Ectodermal cell (in vitro differentiated cells): ENCODE measurements around the gene FOXO1.

Experiments
- H3K27ac ChIP-seq: 2 replicates; pipeline ENCODE4 v1.7.0; 2013; ENCODE audit warnings: mild to moderate bottlenecking, low read depth, low read length; ENCODE audit not compliant: insufficient read depth, poor library complexity, severe bottlenecking
- H3K27me3 ChIP-seq: 2 replicates; pipeline ENCODE4 v1.7.0; 2013; ENCODE audit warnings: mild to moderate bottlenecking, low read length; ENCODE audit not compliant: insufficient read depth, control insufficient read depth, poor library complexity, severe bottlenecking
- H3K36me3 ChIP-seq: one replicate; pipeline ENCODE4 v1.7.0; 2013; ENCODE audit warnings: low read length; ENCODE audit not compliant: control insufficient read depth, insufficient read depth
- H3K4me1 ChIP-seq: one replicate; pipeline ENCODE4 v1.7.0; 2013; ENCODE audit warnings: low read length; ENCODE audit not compliant: control insufficient read depth, insufficient read depth
- H3K4me3 ChIP-seq: 2 replicates; pipeline ENCODE4 v1.7.0; 2013; ENCODE audit warnings: low read depth, low read length, control low read depth; ENCODE audit not compliant: insufficient read depth
- H3K9me3 ChIP-seq: 2 replicates; pipeline ENCODE4 v1.7.0; 2013; ENCODE audit warnings: mild to moderate bottlenecking, low read length, moderate library complexity; ENCODE audit not compliant: control insufficient read depth
- WGBS, 2 experiments: methylation state at CpG; one replicate each; pipeline ENCODE4 v1.1.7; 2013; ENCODE audit warnings: missing lambda C conversion rate in 2 of 2; 5-methylcytosine and 5-hydroxymethylcytosine counted together

Gene FOXO1

DNA sequence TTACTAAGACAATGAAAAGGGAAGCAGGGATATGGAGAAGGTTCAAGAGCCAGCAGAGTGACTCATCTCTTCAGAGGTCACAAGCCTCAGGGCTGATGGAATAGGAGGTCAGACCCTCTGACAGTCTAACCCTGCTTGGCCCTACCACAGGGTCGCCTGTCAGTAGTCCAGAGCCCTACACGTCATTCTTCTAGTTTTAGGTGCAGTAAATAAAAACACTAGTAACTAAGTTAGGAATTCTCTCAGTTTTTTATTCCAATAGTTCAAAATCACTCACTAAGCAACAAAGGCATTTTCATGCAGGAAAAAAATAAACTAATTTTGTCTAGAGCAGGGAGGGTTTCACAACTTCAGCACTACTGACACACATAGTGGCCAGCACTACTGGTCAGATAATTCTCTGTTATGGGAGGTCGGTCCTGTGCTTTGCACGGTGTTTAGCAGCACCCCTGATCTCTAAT lies 27.2 kb downstream of the FOXO1 start:
- H3K27me3 ChIP-seq, result no peaks in the 10 kb centered on the region
- H3K27ac ChIP-seq, result no peak overlapping the region
- 76 to 85% methylated on average over 4 of the region's 4 CpGs for WGBS, 2 experiments
- H3K9me3 ChIP-seq, result no peaks in the 10 kb centered on the region
- H3K4me1 ChIP-seq, result peaks cover 25% of the 10 kb centered on the region
- H3K4me3 ChIP-seq, result no peak overlapping the region
- no peaks in the 10 kb centered on the region for H3K36me3 ChIP-seq

- Histone ChIP-seq H3K4me1 (peaks cover 25% of the 10 kb centered on the region), H3K9me3 (no peaks in the 10 kb centered on the region), H3K27me3 (no peaks in the 10 kb centered on the region), H3K27ac (no peak overlapping the region), H3K4me3 (no peak overlapping the region), H3K36me3 (no peaks in the 10 kb centered on the region)
- WGBS, 2 experiments, result 75 to 90% methylated on average over 2 to 5 of the region's 5 CpGs
Measured at GRCh38 chr13:40637643-40638042, 28.8 kb downstream of the FOXO1 start.

- no peaks in the 10 kb centered on the region for H3K27me3 ChIP-seq
- H3K4me3 ChIP-seq, result no peak overlapping the region
- H3K9me3 ChIP-seq, result no peaks in the 10 kb centered on the region
- H3K36me3 ChIP-seq, result no peaks in the 10 kb centered on the region
- peaks cover 25% of the 10 kb centered on the region for H3K4me1 ChIP-seq
- 79 to 83% methylated on average over 4 to 5 of the region's 5 CpGs for WGBS, 2 experiments
- H3K27ac ChIP-seq, result no peak overlapping the region
Measured at GRCh38 chr13:40635315-40635995, 31.0 kb downstream of the FOXO1 start.

DNA sequence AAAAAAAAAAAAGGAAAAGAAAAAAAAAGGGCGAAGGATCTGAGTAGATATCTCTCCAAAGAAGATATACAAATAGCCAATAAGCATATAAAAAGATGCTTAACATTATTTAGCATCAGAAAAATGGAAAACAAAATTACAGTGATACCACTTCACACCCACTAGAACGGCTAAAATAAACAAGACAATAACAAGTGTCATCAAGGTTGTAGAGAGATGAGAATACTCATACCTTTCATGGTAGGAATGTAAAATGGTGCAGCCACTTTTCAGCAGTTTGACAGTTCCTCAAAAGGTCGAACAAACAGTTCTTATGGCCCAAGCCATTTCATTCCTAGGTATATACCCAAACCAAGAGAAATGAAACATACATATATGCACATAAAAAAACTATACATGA lies 33.5 kb downstream of the FOXO1 start:
- Histone ChIP-seq H3K9me3 (no peaks in the 10 kb centered on the region), H3K36me3 (no peaks in the 10 kb centered on the region), H3K4me1 (peaks cover 7% of the 10 kb centered on the region), H3K27ac (no peak overlapping the region), H3K27me3 (no peaks in the 10 kb centered on the region), H3K4me3 (no peak overlapping the region)
- 89 to 100% methylated on average over 1 of the region's 3 CpGs for WGBS, 2 experiments

GRCh38 chr13:40631605-40632004 lies 34.8 kb downstream of the FOXO1 start:
- Histone ChIP-seq H3K27me3 (no peaks in the 10 kb centered on the region), H3K4me1 (no peaks in the 10 kb centered on the region)

DNA sequence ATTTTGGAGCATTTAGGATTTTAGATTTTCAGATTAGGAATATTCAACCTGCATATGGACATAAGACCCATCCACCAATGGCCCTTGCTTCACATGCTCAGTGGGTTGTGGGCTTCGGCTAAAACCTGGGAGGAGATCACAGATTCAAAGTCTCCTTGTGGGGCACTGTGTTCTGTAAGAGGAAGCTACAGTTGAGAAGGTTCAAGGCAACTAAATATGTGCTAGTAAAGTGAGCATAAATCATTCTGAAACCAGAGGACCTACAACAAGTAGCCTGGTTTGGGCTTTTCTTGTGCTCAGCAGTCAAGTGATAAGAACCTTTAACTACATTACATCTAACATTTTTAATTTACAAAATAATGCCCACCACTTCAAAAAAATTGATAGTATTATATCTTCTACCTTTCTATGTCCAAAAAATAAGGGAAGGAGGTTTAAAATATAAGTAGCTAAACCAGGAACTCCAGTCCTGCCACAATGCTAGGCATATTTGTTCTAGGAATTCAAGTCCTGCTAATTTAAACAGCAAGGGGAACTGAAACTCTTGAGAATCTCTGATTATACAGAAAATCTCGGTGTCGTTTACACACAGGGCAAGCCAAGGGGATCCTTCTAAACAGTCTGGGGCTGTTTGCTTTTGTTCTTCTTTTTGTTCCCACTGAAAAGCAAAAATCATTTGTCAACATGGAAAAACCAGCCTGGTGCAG lies 36.6 kb downstream of the FOXO1 start:
- Histone ChIP-seq H3K9me3 (no peaks in the 10 kb centered on the region), H3K4me3 (no peak overlapping the region), H3K36me3 (no peaks in the 10 kb centered on the region), H3K4me1 (no peaks in the 10 kb centered on the region), H3K27me3 (no peaks in the 10 kb centered on the region), H3K27ac (no peak overlapping the region)
- 86 to 91% methylated on average over 3 of the region's 3 CpGs for WGBS, 2 experiments

More at GRCh38 chr13:40631605-40632004, 34.8 kb downstream of the FOXO1 start:
- Histone ChIP-seq H3K4me3 (no peak overlapping the region), H3K27ac (no peak overlapping the region), H3K36me3 (no peaks in the 10 kb centered on the region), H3K9me3 (no peaks in the 10 kb centered on the region)
- 95 to 100% methylated on average over 1 to 4 of the region's 4 CpGs for whole genome bisulfite sequencing, 2 experiments

- no peak overlapping the region for H3K4me3 ChIP-seq
- H3K27ac ChIP-seq, result no peak overlapping the region
- H3K36me3 ChIP-seq, result no peaks in the 10 kb centered on the region
- no peaks in the 10 kb centered on the region for H3K27me3 ChIP-seq
- H3K9me3 ChIP-seq, result no peaks in the 10 kb centered on the region
- H3K4me1 ChIP-seq, result peaks cover 12% of the 10 kb centered on the region
- WGBS, 2 experiments, result 89 to 91% methylated on average over 1 of the region's 1 CpG
Measured at GRCh38 chr13:40626977-40627376, 39.5 kb downstream of the FOXO1 start.

GRCh38 chr13:40626561-40626960 lies 39.9 kb downstream of the FOXO1 start:
- Histone ChIP-seq H3K36me3 (no peaks in the 10 kb centered on the region), H3K27ac (no peak overlapping the region), H3K27me3 (no peaks in the 10 kb centered on the region), H3K4me1 (peaks cover 12% of the 10 kb centered on the region), H3K4me3 (no peak overlapping the region), H3K9me3 (no peaks in the 10 kb centered on the region)
- 92 to 93% methylated on average over 3 of the region's 3 CpGs for WGBS, 2 experiments

GRCh38 chr13:40624986-40625385 lies 41.5 kb downstream of the FOXO1 start:
- peaks cover 12% of the 10 kb centered on the region for H3K4me1 ChIP-seq
- no peaks in the 10 kb centered on the region for H3K9me3 ChIP-seq
- H3K4me3 ChIP-seq, result no peak overlapping the region
- no peaks in the 10 kb centered on the region for H3K36me3 ChIP-seq
- H3K27ac ChIP-seq, result no peak overlapping the region
- no CpG with 5 or more reads among the region's 1 CpG for WGBS, 2 experiments
- H3K27me3 ChIP-seq, result no peaks in the 10 kb centered on the region

GRCh38 chr13:40624383-40624782 lies 42.1 kb downstream of the FOXO1 start:
- Histone ChIP-seq H3K9me3 (no peaks in the 10 kb centered on the region), H3K4me1 (peaks cover 12% of the 10 kb centered on the region), H3K36me3 (no peaks in the 10 kb centered on the region), H3K27me3 (no peaks in the 10 kb centered on the region), H3K27ac (no peak overlapping the region), H3K4me3 (no peak overlapping the region)
- WGBS, 2 experiments, result 100% methylated on average over 1 of the region's 1 CpG; no CpG with 5 or more reads in 1 of the 2 experiments
